IPS-20b (cell line): Measurements from ENCODE around the gene TRIM33.
"Not testable (repeated sequence)": the region's sequence is repeated elsewhere in the genome, so short reads cannot be mapped to it uniquely, and the experiment has no call there.

Source experiments
- H3K27ac ChIP-seq: one replicate; pipeline ENCODE4 v1.5.1; 2013; ENCODE audit warnings: low read length
- H3K27me3 ChIP-seq: 2 replicates; pipeline ENCODE4 v1.6.1; 2013; ENCODE audit warnings: mild to moderate bottlenecking, low read length, inconsistent platforms; ENCODE audit not compliant: insufficient read depth
- H3K36me3 ChIP-seq: 2 replicates; pipeline ENCODE4 v1.6.1; 2013; ENCODE audit warnings: low read depth, mild to moderate bottlenecking, inconsistent platforms, low read length, moderate library complexity; ENCODE audit not compliant: insufficient read depth
- H3K4me1 ChIP-seq: 2 replicates; pipeline ENCODE4 v1.6.1; 2013; ENCODE audit warnings: mild to moderate bottlenecking, control low read depth, inconsistent platforms, low read length, moderate library complexity; ENCODE audit not compliant: insufficient read depth
- H3K4me3 ChIP-seq: 2 replicates; pipeline ENCODE4 v1.5.1; 2013; ENCODE audit warnings: mild to moderate bottlenecking, low read length, inconsistent platforms
- H3K9ac ChIP-seq: 2 replicates; pipeline ENCODE4 v1.6.1; 2013; ENCODE audit warnings: low read depth, mild to moderate bottlenecking, inconsistent platforms, low read length, moderate library complexity
- H3K9me3 ChIP-seq: 2 replicates; pipeline ENCODE4 v1.6.1; 2013; ENCODE audit warnings: mild to moderate bottlenecking, low read depth, low read length, inconsistent platforms; ENCODE audit not compliant: insufficient read depth

TRIM33 gene

GRCh38 chr1:114441332-114441731, 69.7 kb downstream of the TRIM33 start:
- no peaks in the 10 kb centered on the region for H3K9me3 ChIP-seq
- H3K27me3 ChIP-seq = no peaks in the 10 kb centered on the region
- no peak overlapping the region for H3K27ac ChIP-seq
- H3K4me1 ChIP-seq = no peaks in the 10 kb centered on the region
- H3K4me3 ChIP-seq = no peak overlapping the region
- peaks cover 21% of the 10 kb centered on the region for H3K36me3 ChIP-seq
- no peak overlapping the region for H3K9ac ChIP-seq

- no peaks in the 10 kb centered on the region for H3K9me3 ChIP-seq
- H3K27ac ChIP-seq = no peak overlapping the region
These were observed 71.6 kb downstream of the TRIM33 start for GRCh38 chr1:114439369-114439768.

GRCh38 chr1:114437812-114438211, 73.2 kb downstream of the TRIM33 start:
- Histone ChIP-seq H3K4me3 (no peak overlapping the region), H3K9me3 (no peaks in the 10 kb centered on the region), H3K27ac (no peak overlapping the region), H3K4me1 (no peaks in the 10 kb centered on the region), H3K9ac (no peak overlapping the region), H3K36me3 (peaks cover 18% of the 10 kb centered on the region), H3K27me3 (no peaks in the 10 kb centered on the region)

More at GRCh38 chr1:114439369-114439768, 71.6 kb downstream of the TRIM33 start:
- no peak overlapping the region for H3K9ac ChIP-seq
- H3K36me3 ChIP-seq = peaks cover 14% of the 10 kb centered on the region
- no peaks in the 10 kb centered on the region for H3K27me3 ChIP-seq
- no peaks in the 10 kb centered on the region for H3K4me1 ChIP-seq
- no peak overlapping the region for H3K4me3 ChIP-seq

DNA sequence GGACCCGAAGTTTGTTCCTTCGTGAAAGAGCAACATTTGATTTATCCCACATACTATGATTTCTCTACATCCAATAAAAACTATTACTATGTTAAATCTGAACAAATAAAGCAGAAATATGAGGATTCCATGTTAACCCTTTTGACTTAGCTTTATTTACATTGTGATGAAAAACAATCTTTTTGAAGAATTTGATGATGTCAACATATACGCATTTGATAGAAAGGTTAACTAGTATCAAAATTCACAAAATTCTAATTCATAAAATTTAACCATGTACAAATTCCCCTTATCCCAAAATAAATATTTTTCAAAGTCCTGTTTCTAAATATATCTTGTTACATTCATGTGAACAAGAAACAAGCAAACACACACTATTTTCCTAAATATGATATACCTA, 74.2 kb downstream of the TRIM33 start:
- Histone ChIP-seq H3K9ac (no peak overlapping the region), H3K36me3 (peaks cover 20% of the 10 kb centered on the region), H3K27me3 (no peaks in the 10 kb centered on the region), H3K4me1 (no peaks in the 10 kb centered on the region), H3K9me3 (no peaks in the 10 kb centered on the region), H3K27ac (no peak overlapping the region), H3K4me3 (no peak overlapping the region)

GRCh38 chr1:114435088-114435715, 75.8 kb downstream of the TRIM33 start:
- Histone ChIP-seq H3K4me1 (no peaks in the 10 kb centered on the region), H3K27ac (no peak overlapping the region), H3K9me3 (no peaks in the 10 kb centered on the region), H3K36me3 (peaks cover 28% of the 10 kb centered on the region), H3K9ac (no peak overlapping the region), H3K27me3 (no peaks in the 10 kb centered on the region), H3K4me3 (no peak overlapping the region)

- H3K9me3 ChIP-seq = no peaks in the 10 kb centered on the region
- no peaks in the 10 kb centered on the region for H3K4me1 ChIP-seq
- no peak overlapping the region for H3K9ac ChIP-seq
- H3K36me3 ChIP-seq = peaks cover 51% of the 10 kb centered on the region
- H3K27ac ChIP-seq = no peak overlapping the region
- H3K4me3 ChIP-seq = no peak overlapping the region
- no peaks in the 10 kb centered on the region for H3K27me3 ChIP-seq
These were observed 80.0 kb downstream of the TRIM33 start for GRCh38 chr1:114431026-114431425.

DNA sequence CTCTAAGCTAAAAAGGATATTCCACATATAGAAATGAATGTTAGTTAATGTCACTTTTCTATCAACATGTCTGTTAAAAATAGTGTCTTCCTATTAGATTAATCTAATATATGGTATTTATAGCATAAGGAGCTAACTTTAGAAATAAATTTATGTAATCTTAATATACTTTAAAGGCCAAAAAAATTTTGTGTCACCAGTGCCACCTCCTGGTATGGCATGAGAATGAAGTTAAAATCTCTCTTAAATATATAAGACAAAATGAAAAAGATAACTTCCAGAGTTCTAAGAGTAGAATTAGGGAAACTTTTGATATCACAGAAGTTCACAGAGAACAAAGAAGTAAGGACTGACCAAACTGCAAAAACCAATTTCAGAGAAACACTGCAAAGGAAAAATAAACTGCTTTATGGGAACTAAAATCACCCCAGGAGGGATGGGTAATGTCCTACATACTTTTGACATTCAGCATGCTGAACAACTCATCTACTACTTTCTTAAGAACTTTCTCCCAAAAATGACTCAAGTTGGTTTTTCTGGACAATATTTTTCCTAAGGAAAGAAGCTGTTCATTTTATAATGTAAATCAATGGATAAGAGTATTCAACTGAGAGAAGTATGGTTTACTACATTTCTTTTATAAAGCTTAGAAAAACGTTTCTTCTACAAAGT, 82.8 kb downstream of the TRIM33 start:
- H3K27ac ChIP-seq = no peak overlapping the region
- H3K4me3 ChIP-seq = no peak overlapping the region
- H3K9me3 ChIP-seq = no peaks in the 10 kb centered on the region
- H3K27me3 ChIP-seq = no peaks in the 10 kb centered on the region
- H3K36me3 ChIP-seq = peaks cover 72% of the 10 kb centered on the region
- H3K4me1 ChIP-seq = no peaks in the 10 kb centered on the region
- H3K9ac ChIP-seq = no peak overlapping the region

- no peak overlapping the region for H3K4me3 ChIP-seq
- H3K27me3 ChIP-seq = no peaks in the 10 kb centered on the region
- peaks cover 72% of the 10 kb centered on the region for H3K36me3 ChIP-seq
- H3K4me1 ChIP-seq = no peaks in the 10 kb centered on the region
- H3K27ac ChIP-seq = no peak overlapping the region
- H3K9ac ChIP-seq = no peak overlapping the region
- no peaks in the 10 kb centered on the region for H3K9me3 ChIP-seq
These were observed 83.4 kb downstream of the TRIM33 start for GRCh38 chr1:114427612-114428011.

GRCh38 chr1:114423455-114423854, 87.5 kb downstream of the TRIM33 start:
- Histone ChIP-seq H3K4me3 (no peak overlapping the region), H3K36me3 (peaks cover 95% of the 10 kb centered on the region), H3K9me3 (no peaks in the 10 kb centered on the region), H3K9ac (no peak overlapping the region), H3K27ac (no peak overlapping the region), H3K27me3 (no peaks in the 10 kb centered on the region), H3K4me1 (no peaks in the 10 kb centered on the region)

- H3K27me3 ChIP-seq, H3K27ac ChIP-seq, H3K4me3 ChIP-seq, H3K9ac ChIP-seq, H3K9me3 ChIP-seq, H3K4me1 ChIP-seq: not testable (repeated sequence)
- H3K36me3 ChIP-seq = peaks cover 92% of the 10 kb centered on the region
These were observed 92.1 kb downstream of the TRIM33 start for GRCh38 chr1:114418948-114419347.

DNA sequence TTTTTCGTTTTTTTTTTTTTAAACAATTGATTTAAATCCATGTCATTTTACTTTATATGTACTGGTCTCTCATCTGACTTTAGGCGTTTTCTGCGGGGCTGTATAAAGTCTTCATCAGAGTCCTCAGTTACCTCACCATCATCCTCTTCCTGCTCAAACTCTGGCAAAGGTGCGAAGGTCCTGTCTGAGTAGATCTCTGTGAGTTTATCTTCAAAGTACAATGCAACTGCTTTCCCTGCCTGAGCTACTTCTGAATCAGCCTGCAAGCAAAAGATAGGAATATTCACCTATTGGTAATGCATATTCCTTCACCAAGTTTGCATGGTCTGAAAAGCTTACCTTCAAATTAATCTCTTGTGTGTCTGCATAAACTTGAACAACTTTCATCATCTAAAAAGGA, 113.4 kb downstream of the TRIM33 start:
- Histone ChIP-seq H3K36me3 (peaks cover 93% of the 10 kb centered on the region), H3K27me3 (no peaks in the 10 kb centered on the region), H3K4me3 (no peak overlapping the region), H3K9ac (no peak overlapping the region), H3K27ac (no peak overlapping the region), H3K9me3 (no peaks in the 10 kb centered on the region), H3K4me1 (no peaks in the 10 kb centered on the region)

- H3K36me3 ChIP-seq = peaks cover 82% of the 10 kb centered on the region
- H3K27ac ChIP-seq = no peak overlapping the region
- no peak overlapping the region for H3K9ac ChIP-seq
- H3K27me3 ChIP-seq = no peaks in the 10 kb centered on the region
- H3K4me3 ChIP-seq = no peak overlapping the region
- H3K4me1 ChIP-seq = no peaks in the 10 kb centered on the region
- no peaks in the 10 kb centered on the region for H3K9me3 ChIP-seq
These were observed 115.1 kb downstream of the TRIM33 start for GRCh38 chr1:114395863-114396262.
